ENCODE results near the gene HOXB8.
A peak's percentile ranks its signal among the peaks of the same experiment; 100 is the strongest.

DNA sequence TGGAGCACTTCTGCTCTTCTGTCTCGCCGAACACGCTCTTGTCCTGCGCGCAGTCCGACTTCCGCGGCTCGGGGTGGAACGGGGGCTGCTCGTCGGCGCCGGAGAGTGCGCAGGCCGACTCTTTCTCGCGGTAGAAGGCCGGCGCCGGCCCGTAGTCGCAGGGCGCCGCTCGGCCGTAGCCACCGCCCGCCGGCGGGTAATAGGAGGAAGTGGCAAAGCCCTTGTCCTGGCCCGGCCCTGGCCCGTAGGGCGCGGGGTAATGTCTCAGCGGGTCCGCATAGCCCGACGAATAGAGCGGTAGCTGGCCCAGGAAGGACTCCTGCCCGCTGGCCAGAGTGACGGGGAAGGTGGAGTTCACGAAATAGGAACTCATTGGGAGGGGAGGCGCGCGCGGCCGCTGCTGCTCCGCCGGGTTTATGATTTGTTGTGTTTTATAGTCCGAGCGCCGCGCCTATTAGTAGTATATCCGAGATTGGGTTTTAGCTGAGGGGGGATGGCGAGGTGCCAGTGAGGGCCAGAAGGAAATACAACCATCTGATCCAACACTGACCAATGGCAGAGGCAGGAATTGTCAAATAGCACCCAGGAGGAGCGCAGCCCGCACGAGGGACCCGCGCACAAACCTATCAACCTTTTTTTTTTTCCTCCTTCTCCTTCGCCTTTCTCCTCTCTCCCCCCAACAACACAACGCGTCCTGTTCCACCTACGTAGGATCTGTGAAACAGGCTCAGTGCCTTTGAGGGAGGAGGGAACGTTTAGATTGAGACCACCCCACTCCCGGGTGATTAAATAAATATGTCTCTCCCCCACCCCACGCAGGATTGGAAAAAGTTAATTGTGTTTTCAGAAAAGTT is 17.1 kb downstream of the HOXB8 start:
- TF ChIP-seq, protein P1, sequence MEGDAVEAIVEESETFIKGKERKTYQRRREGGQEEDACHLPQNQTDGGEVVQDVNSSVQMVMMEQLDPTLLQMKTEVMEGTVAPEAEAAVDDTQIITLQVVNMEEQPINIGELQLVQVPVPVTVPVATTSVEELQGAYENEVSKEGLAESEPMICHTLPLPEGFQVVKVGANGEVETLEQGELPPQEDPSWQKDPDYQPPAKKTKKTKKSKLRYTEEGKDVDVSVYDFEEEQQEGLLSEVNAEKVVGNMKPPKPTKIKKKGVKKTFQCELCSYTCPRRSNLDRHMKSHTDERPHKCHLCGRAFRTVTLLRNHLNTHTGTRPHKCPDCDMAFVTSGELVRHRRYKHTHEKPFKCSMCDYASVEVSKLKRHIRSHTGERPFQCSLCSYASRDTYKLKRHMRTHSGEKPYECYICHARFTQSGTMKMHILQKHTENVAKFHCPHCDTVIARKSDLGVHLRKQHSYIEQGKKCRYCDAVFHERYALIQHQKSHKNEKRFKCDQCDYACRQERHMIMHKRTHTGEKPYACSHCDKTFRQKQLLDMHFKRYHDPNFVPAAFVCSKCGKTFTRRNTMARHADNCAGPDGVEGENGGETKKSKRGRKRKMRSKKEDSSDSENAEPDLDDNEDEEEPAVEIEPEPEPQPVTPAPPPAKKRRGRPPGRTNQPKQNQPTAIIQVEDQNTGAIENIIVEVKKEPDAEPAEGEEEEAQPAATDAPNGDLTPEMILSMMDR (IDR thresholded peaks at IDR 0.05): no peak
- peak; percentile 71; the same call in 1 of the 2 replicates for TF ChIP-seq SIN3A (IDR thresholded peaks at IDR 0.05; ENCODE audit: borderline replicate concordance, insufficient read depth, low read depth, low read length)
